Activated T-cell treated with anti-CD3 and anti-CD28 coated beads for 1 hour (primary cell): ENCODE data around the gene NEBL.

ENCODE experiments used
- DNase-seq: peaks from one replicate; pipeline ENCODE4 v3.0.0-alpha.2; 2020; ENCODE audit warnings: low read depth

NEBL gene

GRCh38 chr10:20863008-20863407, 34.1 kb downstream of the NEBL start:
- no peak for DNase-seq

GRCh38 chr10:20858292-20859124, 38.6 kb downstream of the NEBL start:
- DNase-seq, result no peak

GRCh38 chr10:20856484-20856883, 40.6 kb downstream of the NEBL start:
- DNase-seq, result no peak

GRCh38 chr10:20855398-20856038, 41.6 kb downstream of the NEBL start:
- no peak for DNase-seq

- DNase-seq, result no peak
Observed at GRCh38 chr10:20853276-20853675, 43.8 kb downstream of the NEBL start.

GRCh38 chr10:20852303-20852702, 44.8 kb downstream of the NEBL start:
- DNase-seq, result no peak

GRCh38 chr10:20847512-20847911, 49.6 kb downstream of the NEBL start:
- no peak for DNase-seq

GRCh38 chr10:20846263-20846662, 50.8 kb downstream of the NEBL start:
- DNase-seq, result no peak

GRCh38 chr10:20841419-20841818, 55.7 kb downstream of the NEBL start:
- no peak for DNase-seq

GRCh38 chr10:20839910-20840309, 57.2 kb downstream of the NEBL start:
- DNase-seq, result no peak

GRCh38 chr10:20839141-20839540, 58.0 kb downstream of the NEBL start:
- no peak for DNase-seq

- DNase-seq, result no peak
Observed at GRCh38 chr10:20836401-20836800, 60.7 kb downstream of the NEBL start.

GRCh38 chr10:20835335-20835734, 61.8 kb downstream of the NEBL start:
- no peak for DNase-seq

GRCh38 chr10:20834825-20835224, 62.3 kb downstream of the NEBL start:
- no peak for DNase-seq

- DNase-seq, result no peak
Observed at GRCh38 chr10:20822825-20823224, 74.3 kb downstream of the NEBL start.

GRCh38 chr10:20817646-20818045, 79.5 kb downstream of the NEBL start:
- no peak for DNase-seq

- DNase-seq, result no peak
Observed at GRCh38 chr10:20817116-20817515, 80.0 kb downstream of the NEBL start.

GRCh38 chr10:20814116-20814515, 83.0 kb downstream of the NEBL start:
- DNase-seq, result no peak

- no peak for DNase-seq
Observed at GRCh38 chr10:20811131-20811530, 86.0 kb downstream of the NEBL start.

- DNase-seq, result no peak
Observed at GRCh38 chr10:20809631-20810030, 87.5 kb downstream of the NEBL start.

- no peak for DNase-seq
Observed at GRCh38 chr10:20806487-20806886, 90.6 kb downstream of the NEBL start.

- no peak for DNase-seq
Observed at GRCh38 chr10:20797290-20797689, 99.8 kb downstream of the NEBL start.

- DNase-seq, result no peak
Observed at GRCh38 chr10:20795391-20795790, 101.7 kb downstream of the NEBL start.

- DNase-seq, result no peak
Observed at GRCh38 chr10:20785174-20785573, 111.9 kb downstream of the NEBL start.
